H9 (cell line): Measurements from ENCODE around the gene RBBP4. TPM values are rescaled to one million over a fixed set of nuclear protein-coding genes. Genes with fewer than 3 reads are reported as not detected.

Experiments used
- DNase-seq: peaks from one replicate; pipeline ENCODE4 v3.0.0-alpha.2; 2017
- H2AFZ ChIP-seq: one replicate; pipeline ENCODE4 v1.6.1; 2013; ENCODE audit warnings: mild to moderate bottlenecking, low read length, control low read depth, moderate library complexity
- H2AK5ac ChIP-seq: 2 replicates; pipeline ENCODE4 v1.6.1; 2013; ENCODE audit warnings: low read length, control low read depth, mixed read lengths; ENCODE audit not compliant: insufficient read length
- H2BK120ac ChIP-seq: one replicate; pipeline ENCODE4 v1.6.1; 2013; ENCODE audit warnings: low read depth, mild to moderate bottlenecking, low read length, control low read depth, inconsistent platforms; ENCODE audit not compliant: poor library complexity, severe bottlenecking
- H2BK12ac ChIP-seq: 2 replicates; pipeline ENCODE4 v1.6.1; 2013; ENCODE audit warnings: low read length, control low read depth, mixed read lengths, low read depth; ENCODE audit not compliant: insufficient read length
- H2BK15ac ChIP-seq: 2 replicates; pipeline ENCODE4 v1.6.1; 2013; ENCODE audit warnings: low read depth, low read length, control low read depth
- H2BK20ac ChIP-seq: one replicate; pipeline ENCODE4 v1.6.1; 2013; ENCODE audit warnings: low read depth, mild to moderate bottlenecking, low read length, control low read depth, inconsistent platforms; ENCODE audit not compliant: poor library complexity, severe bottlenecking
- H2BK5ac ChIP-seq: 2 replicates; pipeline ENCODE4 v1.6.1; 2013; ENCODE audit warnings: low read length, control low read depth, mixed read lengths; ENCODE audit not compliant: insufficient read length
- H3K14ac ChIP-seq: 2 replicates; pipeline ENCODE4 v1.6.1; 2013; ENCODE audit warnings: low read length, control low read depth; ENCODE audit not compliant: insufficient read depth
- H3K18ac ChIP-seq: 2 replicates; pipeline ENCODE4 v1.6.1; 2013; ENCODE audit warnings: low read depth, mild to moderate bottlenecking, mixed read lengths, low read length, control low read depth; ENCODE audit not compliant: insufficient read length
- H3K23ac ChIP-seq: 2 replicates; pipeline ENCODE4 v1.6.1; 2013; ENCODE audit warnings: low read length, control low read depth, mixed read lengths, low read depth; ENCODE audit not compliant: insufficient read length
- H3K23me2 ChIP-seq: 2 replicates; pipeline ENCODE4 v1.6.1; 2013; ENCODE audit warnings: low read depth, mild to moderate bottlenecking, mixed read lengths, low read length, control low read depth; ENCODE audit not compliant: insufficient read length, poor library complexity, severe bottlenecking
- H3K27ac ChIP-seq: 2 replicates; pipeline ENCODE4 v1.5.1; 2013; ENCODE audit warnings: low read length, control low read depth, mixed read lengths, low read depth; ENCODE audit not compliant: insufficient read length
- H3K27me3 ChIP-seq: 2 replicates; pipeline ENCODE4 v1.6.1; 2013; ENCODE audit warnings: low read length, control low read depth, inconsistent platforms; ENCODE audit not compliant: insufficient read depth
- H3K4ac ChIP-seq: 2 replicates; pipeline ENCODE4 v1.6.1; 2013; ENCODE audit warnings: low read depth, mild to moderate bottlenecking, control low read depth, inconsistent platforms, low read length, moderate library complexity
- H3K4me1 ChIP-seq: 2 replicates; pipeline ENCODE4 v1.6.1; 2013; ENCODE audit warnings: low read length, control low read depth, inconsistent platforms; ENCODE audit not compliant: insufficient read depth
- H3K4me2 ChIP-seq: 2 replicates; pipeline ENCODE4 v1.6.1; 2013; ENCODE audit warnings: low read length, control low read depth, mixed read lengths; ENCODE audit not compliant: insufficient read length, insufficient read depth
- H3K56ac ChIP-seq: 2 replicates; pipeline ENCODE4 v1.6.1; 2013; ENCODE audit warnings: low read depth, mild to moderate bottlenecking, mixed read lengths, low read length, control low read depth; ENCODE audit not compliant: insufficient read length
- H3K79me1 ChIP-seq: 2 replicates; pipeline ENCODE4 v1.6.1; 2013; ENCODE audit warnings: low read depth, mild to moderate bottlenecking, moderate library complexity, low read length, control low read depth, inconsistent platforms; ENCODE audit not compliant: insufficient read depth, poor library complexity, severe bottlenecking
- H3K79me2 ChIP-seq: 2 replicates; pipeline ENCODE4 v1.6.1; 2013; ENCODE audit warnings: low read length, control low read depth, inconsistent platforms; ENCODE audit not compliant: insufficient read depth
- H3K9ac ChIP-seq: 2 replicates; pipeline ENCODE4 v1.6.1; 2013; ENCODE audit warnings: low read length, control low read depth, mixed read lengths; ENCODE audit not compliant: insufficient read length; ENCODE audit errors: extremely low read depth
- H3K9me3 ChIP-seq: one replicate; pipeline ENCODE4 v1.6.1; 2013; ENCODE audit warnings: low read depth, low read length, inconsistent platforms; ENCODE audit not compliant: control insufficient read depth
- H3T11ph ChIP-seq: one replicate; pipeline ENCODE4 v1.6.1; 2013; ENCODE audit warnings: mild to moderate bottlenecking, low read length, control low read depth, inconsistent platforms
- H4K20me1 ChIP-seq: one replicate; pipeline ENCODE4 v1.6.1; 2013; ENCODE audit not compliant: control insufficient read depth, insufficient read length, insufficient read depth
- H4K5ac ChIP-seq: 2 replicates; pipeline ENCODE4 v1.6.1; 2013; ENCODE audit warnings: low read depth, mild to moderate bottlenecking, mixed read lengths, low read length, control low read depth; ENCODE audit not compliant: insufficient read length
- H4K8ac ChIP-seq: replicated peaks from 2 replicates; pipeline ENCODE4 v1.6.1; 2013; ENCODE audit warnings: low read length, control low read depth, mixed read lengths, low read depth; ENCODE audit not compliant: insufficient read length
- H4K91ac ChIP-seq: 2 replicates; pipeline ENCODE4 v1.6.1; 2013; ENCODE audit warnings: low read depth, mild to moderate bottlenecking, moderate library complexity, mixed read lengths, low read length, control low read depth; ENCODE audit not compliant: insufficient read length
- H3K27ac Mint-ChIP-seq, 3 experiments: 2 replicates in 2 of 3; 3 replicates in 1 of 3; pipeline ENCODE4 v1.8.0; 2020 to 2021; ENCODE audit warnings: mixed read lengths in 3 of 3, mild to moderate bottlenecking in 1 of 3, moderate library complexity in 1 of 3
- H3K27me3 Mint-ChIP-seq: 2 replicates; pipeline ENCODE4 v1.8.0; 2021; ENCODE audit warnings: low read depth, mild to moderate bottlenecking, moderate library complexity, mixed read lengths
- H3K36me3 Mint-ChIP-seq, 3 experiments: 2 replicates in 2 of 3; 3 replicates in 1 of 3; pipeline ENCODE4 v1.8.0; 2020 to 2021; ENCODE audit warnings: low read depth in 3 of 3, mixed read lengths in 3 of 3; ENCODE audit not compliant: insufficient read depth in 1 of 3
- H3K4me1 Mint-ChIP-seq, 2 experiments: 2 replicates each; pipeline ENCODE4 v1.8.0; 2020; ENCODE audit warnings: mixed read lengths in 2 of 2
- H3K4me3 Mint-ChIP-seq, 2 experiments: 2 replicates in 1 of 2; 3 replicates in 1 of 2; pipeline ENCODE4 v1.8.0; 2020 to 2021; ENCODE audit warnings: mild to moderate bottlenecking in 2 of 2, mixed read lengths in 2 of 2, moderate library complexity in 1 of 2
- H3K9me3 Mint-ChIP-seq, 2 experiments: 2 replicates in 1 of 2; 3 replicates in 1 of 2; pipeline ENCODE4 v1.8.0; 2020; ENCODE audit warnings: mild to moderate bottlenecking in 2 of 2, mixed read lengths in 2 of 2, moderate library complexity in 1 of 2
- WGBS: extraction: QIAGEN DNeasy Blood & Tissue Kit; methylation state at CpG from one replicate; pipeline ENCODE4 v1.1.7; 2013; ENCODE audit warnings: missing lambda C conversion rate, low lambda C conversion rate, mixed read lengths; ENCODE audit not compliant: insufficient read length; ENCODE audit errors: extremely low coverage; 5-methylcytosine and 5-hydroxymethylcytosine counted together
- total RNA-seq: library from RNA; stranded (reverse); gene quantifications from 2 replicates; pipeline ENCODE4 v1.2.1, GENCODE V29; 2021
- TF ChIP-seq, protein P1 (sequence below): fragments of 200-600 bp; sonication (generic); conservative IDR thresholded peaks from 3 replicates; pipeline ENCODE4 v1.8.0; 2021; ENCODE audit warnings: antibody characterized with exemption, mild to moderate bottlenecking

RBBP4 gene
- total RNA-seq, 1 experiment from 2014 or later, result 416 TPM

DNA sequence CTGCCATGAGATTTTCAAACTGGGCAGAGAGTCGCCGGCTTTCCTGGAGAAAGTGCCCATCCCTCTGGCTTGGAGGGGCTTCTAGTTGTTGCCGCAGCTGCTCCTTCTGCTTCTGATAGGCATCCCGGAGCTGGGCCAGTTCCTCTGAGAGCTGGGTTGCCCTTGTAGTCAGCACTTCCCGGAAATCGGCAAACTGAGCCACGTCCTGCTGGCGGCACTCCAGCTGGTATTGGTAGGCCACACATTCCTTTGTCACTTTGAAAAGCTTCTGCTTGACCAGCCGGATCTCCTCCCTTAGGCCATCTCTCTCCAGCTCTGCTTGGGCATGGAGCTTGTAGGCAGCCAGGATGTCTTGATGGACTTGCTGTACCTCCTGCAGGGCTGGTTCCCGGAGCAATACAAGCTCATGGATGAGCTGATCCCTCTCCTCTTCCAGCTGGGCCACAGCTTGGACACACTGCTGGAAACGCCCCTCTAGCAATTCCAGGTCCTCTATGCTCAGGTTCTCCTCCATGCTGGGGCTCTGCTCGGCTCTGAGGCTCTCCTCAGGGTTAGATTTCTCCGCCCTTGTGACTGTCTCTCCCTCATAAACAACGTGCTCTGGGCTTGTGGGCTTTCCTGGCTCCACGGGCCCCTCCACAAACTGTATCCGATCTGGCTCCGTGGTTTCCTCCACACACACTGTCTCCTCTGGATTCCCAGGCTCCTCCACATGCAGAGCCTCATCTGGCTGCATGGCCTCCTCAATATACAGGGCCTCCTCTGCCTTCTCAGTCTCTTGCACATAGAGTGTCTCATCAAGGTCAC lies 44.3 kb downstream of the RBBP4 start:
- H3K4me1 Mint-ChIP-seq, result peaks cover 9 to 10% of the 10 kb centered on the region in 2 experiments; a peak in 3 of 4 replicates
- no peak overlapping the region for H4K5ac ChIP-seq
- peak overlapping the region in 1 of 3 experiments; percentile 4; a peak in 2 of 7 replicates for H3K27ac Mint-ChIP-seq
- WGBS, result no CpG with 5 or more reads among the region's 17 CpGs
- no peaks in the 10 kb centered on the region for H3K79me2 ChIP-seq
- H2BK120ac ChIP-seq, result no peak overlapping the region
- no peaks in the 10 kb centered on the region for H3K9me3 Mint-ChIP-seq
- no peaks in the 10 kb centered on the region for H3K23me2 ChIP-seq
- no peak for DNase-seq
- H3K4me2 ChIP-seq, result no peak overlapping the region
- no peak overlapping the region for H4K8ac ChIP-seq
- no peaks in the 10 kb centered on the region for H3K27me3 ChIP-seq
- no peak overlapping the region; the same call in 1 of the 2 replicates for H3K14ac ChIP-seq
- H2BK15ac ChIP-seq, result no peak overlapping the region
- H3K27me3 Mint-ChIP-seq, result peaks cover 6% of the 10 kb centered on the region
- H3K56ac ChIP-seq, result no peak overlapping the region
- H3K4me3 Mint-ChIP-seq, result no peak overlapping the region; a peak in 1 of 5 replicates
- no peak overlapping the region for H2AK5ac ChIP-seq
- H3K9me3 ChIP-seq, result no peaks in the 10 kb centered on the region
- no peaks in the 10 kb centered on the region for H3K36me3 Mint-ChIP-seq
- no peaks in the 10 kb centered on the region for H3K79me1 ChIP-seq
- no peak overlapping the region for H3K23ac ChIP-seq
- no peak overlapping the region for H2BK5ac ChIP-seq
- H4K20me1 ChIP-seq, result no peaks in the 10 kb centered on the region
- H3T11ph ChIP-seq, result no peak overlapping the region
- H3K27ac ChIP-seq, result no peak overlapping the region
- H2BK12ac ChIP-seq, result no peak overlapping the region
- H3K9ac ChIP-seq, result no peak overlapping the region
- no peak overlapping the region for H3K4ac ChIP-seq
- no peak overlapping the region for H2AFZ ChIP-seq
- H3K4me1 ChIP-seq, result no peaks in the 10 kb centered on the region
- H2BK20ac ChIP-seq, result no peak overlapping the region
- no peak overlapping the region for H4K91ac ChIP-seq
- TF ChIP-seq, protein P1, sequence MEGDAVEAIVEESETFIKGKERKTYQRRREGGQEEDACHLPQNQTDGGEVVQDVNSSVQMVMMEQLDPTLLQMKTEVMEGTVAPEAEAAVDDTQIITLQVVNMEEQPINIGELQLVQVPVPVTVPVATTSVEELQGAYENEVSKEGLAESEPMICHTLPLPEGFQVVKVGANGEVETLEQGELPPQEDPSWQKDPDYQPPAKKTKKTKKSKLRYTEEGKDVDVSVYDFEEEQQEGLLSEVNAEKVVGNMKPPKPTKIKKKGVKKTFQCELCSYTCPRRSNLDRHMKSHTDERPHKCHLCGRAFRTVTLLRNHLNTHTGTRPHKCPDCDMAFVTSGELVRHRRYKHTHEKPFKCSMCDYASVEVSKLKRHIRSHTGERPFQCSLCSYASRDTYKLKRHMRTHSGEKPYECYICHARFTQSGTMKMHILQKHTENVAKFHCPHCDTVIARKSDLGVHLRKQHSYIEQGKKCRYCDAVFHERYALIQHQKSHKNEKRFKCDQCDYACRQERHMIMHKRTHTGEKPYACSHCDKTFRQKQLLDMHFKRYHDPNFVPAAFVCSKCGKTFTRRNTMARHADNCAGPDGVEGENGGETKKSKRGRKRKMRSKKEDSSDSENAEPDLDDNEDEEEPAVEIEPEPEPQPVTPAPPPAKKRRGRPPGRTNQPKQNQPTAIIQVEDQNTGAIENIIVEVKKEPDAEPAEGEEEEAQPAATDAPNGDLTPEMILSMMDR, result no peak
- H3K18ac ChIP-seq, result no peak overlapping the region
